Mesodermal cell (in vitro differentiated cells): ENCODE results near the gene BANP.

Source experiments
- H3K27ac ChIP-seq: 2 replicates; pipeline ENCODE4 v1.7.0; 2013; ENCODE audit warnings: mild to moderate bottlenecking, low read depth, low read length, moderate library complexity; ENCODE audit not compliant: severe bottlenecking
- H3K36me3 ChIP-seq: 2 replicates; pipeline ENCODE4 v1.7.1; 2013; ENCODE audit warnings: mild to moderate bottlenecking, low read length, moderate library complexity; ENCODE audit not compliant: control insufficient read depth, insufficient read depth
- H3K4me1 ChIP-seq: one replicate; pipeline ENCODE4 v1.7.1; 2013; ENCODE audit warnings: mild to moderate bottlenecking, low read length; ENCODE audit not compliant: insufficient read depth, control insufficient read depth, poor library complexity, severe bottlenecking
- H3K4me3 ChIP-seq: 2 replicates; pipeline ENCODE4 v1.7.0; 2013; ENCODE audit warnings: low read length, control low read depth, mild to moderate bottlenecking; ENCODE audit not compliant: insufficient read depth, poor library complexity, severe bottlenecking; ENCODE audit errors: extremely low read depth
- H3K9me3 ChIP-seq: 2 replicates; pipeline ENCODE4 v1.7.1; 2013; ENCODE audit warnings: mild to moderate bottlenecking, low read length, moderate library complexity; ENCODE audit not compliant: control insufficient read depth
- WGBS, 2 experiments: methylation state at CpG; one replicate each; pipeline ENCODE4 v1.1.5; 2013; ENCODE audit warnings: missing lambda C conversion rate in 2 of 2; ENCODE audit not compliant: insufficient coverage in 2 of 2; 5-methylcytosine and 5-hydroxymethylcytosine counted together

BANP gene

DNA sequence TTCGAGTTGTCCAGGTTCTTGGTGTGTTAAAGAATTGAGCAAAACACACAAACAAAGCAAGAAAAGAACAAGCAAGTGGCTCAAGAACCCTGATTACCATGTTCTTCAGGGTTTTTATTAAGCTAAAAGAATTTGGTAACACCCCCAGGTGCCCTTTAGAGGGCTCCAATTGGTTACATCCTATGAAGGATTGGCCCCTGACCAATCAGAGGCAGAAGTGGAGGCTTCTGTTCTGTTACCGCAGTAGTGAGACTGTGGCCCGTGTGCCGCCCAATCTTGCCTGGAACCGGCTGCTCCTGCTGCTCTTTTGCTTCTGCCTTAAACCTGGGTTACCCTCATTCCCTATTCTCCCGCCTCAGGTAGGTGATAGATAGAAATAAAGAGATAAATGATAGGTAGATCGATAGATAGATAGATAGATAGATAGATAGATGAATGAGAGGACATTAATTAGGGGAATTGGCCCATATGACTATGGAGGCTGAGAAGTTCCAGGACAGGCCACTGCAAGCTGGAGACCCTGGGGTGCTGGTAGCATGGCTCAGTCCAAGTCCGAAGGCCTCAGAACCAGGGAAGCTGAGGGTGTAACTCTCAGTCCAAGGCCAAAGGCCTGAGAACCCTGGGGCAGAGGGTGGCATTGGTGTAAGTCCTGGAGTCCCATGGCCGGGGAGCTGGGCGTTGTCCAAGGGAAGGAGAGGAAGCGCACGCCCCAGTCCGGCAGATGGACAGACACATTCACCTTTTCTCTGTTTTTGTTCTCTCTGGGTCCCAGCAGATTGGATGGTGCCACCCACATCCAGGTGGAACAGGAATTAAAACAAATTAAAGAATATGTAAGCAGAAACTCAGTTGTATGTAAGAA, 11.4 kb upstream of the BANP start:
- no peak overlapping the region for H3K27ac ChIP-seq
- WGBS, 2 experiments = 88 to 93% methylated on average over 5 to 7 of the region's 13 CpGs

DNA sequence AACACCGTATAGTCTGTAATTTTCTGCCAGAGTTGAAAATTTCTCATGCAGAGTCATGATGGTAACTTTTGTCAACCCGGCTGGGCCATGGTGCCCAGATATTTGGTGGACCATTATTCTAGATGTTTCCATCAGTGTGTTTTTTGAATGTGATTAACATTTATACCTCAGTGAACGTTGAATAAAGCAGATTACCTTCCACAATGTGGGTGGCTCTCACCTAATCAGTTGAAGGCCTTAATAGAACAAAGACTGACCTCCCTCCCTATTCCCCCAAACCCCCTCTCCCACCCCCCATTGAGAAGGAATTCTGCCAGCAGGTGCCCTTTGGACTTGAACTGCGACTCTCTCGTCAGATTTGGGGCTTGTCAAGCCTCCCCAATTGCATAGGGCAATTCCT, 8.6 kb upstream of the BANP start:
- WGBS, 2 experiments = 87% methylated on average over 3 of the region's 5 CpGs; no CpG with 5 or more reads in 1 of the 2 experiments
- H3K27ac ChIP-seq = no peak overlapping the region
- no peak overlapping the region for H3K4me3 ChIP-seq

More for the DNA sequence above, 11.4 kb upstream of the BANP start:
- Histone ChIP-seq H3K4me3 (no peak overlapping the region), H3K4me1 (no peaks in the 10 kb centered on the region), H3K9me3 (no peaks in the 10 kb centered on the region), H3K36me3 (no peaks in the 10 kb centered on the region)

DNA sequence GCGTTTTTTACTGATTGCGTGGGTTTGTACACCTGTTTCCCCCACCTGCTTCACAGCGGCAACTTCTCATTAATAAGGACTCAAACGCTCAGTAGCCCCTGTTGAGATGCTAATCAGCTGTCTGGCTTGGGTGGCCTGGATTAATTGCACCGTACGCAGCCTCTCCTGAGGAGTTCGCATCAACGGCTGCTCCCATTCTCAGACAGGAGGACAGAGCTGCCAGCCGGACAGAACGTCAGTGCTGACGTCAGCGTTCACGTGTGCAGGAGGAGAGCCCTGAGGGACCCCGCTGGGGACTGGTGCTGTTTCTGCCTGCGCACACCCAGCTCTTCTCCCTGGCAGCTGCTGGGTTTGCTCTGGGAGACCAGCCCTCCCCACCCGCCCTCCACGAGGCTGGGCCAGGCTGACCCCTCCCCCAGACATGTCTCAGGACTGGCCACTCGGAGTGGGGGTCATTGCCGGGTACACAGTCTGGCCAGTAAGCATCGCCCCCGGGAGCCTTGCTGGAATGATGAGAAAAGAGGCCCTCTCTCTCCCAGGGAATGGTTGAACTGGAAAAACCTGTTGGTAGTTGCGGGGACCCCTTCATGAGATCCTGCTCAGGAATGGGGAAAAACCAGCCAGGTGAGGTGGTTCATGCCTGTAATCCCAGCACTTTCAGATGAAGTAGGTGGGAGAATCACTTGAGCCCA, 5.7 kb upstream of the BANP start:
- 78 to 89% methylated on average over 17 to 20 of the region's 22 CpGs for WGBS, 2 experiments
- H3K9me3 ChIP-seq = no peaks in the 10 kb centered on the region
- H3K4me3 ChIP-seq = no peak overlapping the region
- no peaks in the 10 kb centered on the region for H3K36me3 ChIP-seq
- H3K4me1 ChIP-seq = no peaks in the 10 kb centered on the region
- no peak overlapping the region for H3K27ac ChIP-seq

More for the DNA sequence above, 8.6 kb upstream of the BANP start:
- Histone ChIP-seq H3K9me3 (no peaks in the 10 kb centered on the region), H3K36me3 (no peaks in the 10 kb centered on the region), H3K4me1 (no peaks in the 10 kb centered on the region)

DNA sequence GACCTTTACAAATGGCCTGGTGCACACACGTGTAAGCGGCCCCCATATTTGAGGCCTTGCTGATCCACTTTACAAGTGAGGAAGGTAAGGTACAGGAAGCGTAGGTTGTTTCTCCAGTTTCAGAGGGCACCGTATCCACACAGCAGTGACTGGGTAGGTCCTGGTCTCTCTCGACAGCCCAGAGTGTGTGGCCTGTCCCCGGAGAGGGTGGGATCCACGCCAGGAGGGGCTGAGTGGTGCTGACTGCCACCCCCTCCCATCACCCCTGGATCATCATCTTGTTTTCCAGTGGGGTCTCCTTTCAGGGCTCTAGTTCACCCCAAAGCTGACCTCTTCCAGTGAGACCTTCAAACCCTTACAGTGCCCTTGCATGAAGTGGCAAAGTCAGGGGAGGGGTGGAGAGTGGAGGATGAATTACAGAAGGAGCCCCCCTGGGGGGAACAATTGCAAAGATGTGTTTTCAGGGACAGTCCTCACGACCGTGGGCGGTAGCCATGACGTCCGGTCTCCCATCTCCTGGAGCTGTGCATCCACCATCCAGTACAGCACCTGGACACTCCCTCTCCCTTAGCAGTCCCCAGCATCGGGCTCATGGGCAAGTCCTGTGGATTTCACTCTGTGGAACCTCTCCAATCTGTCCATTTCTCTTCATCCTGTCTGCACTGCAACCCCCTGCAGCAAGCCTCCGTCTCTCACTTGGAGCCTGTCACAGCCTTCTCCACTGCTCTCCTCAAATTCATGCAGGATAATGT, 4.5 kb upstream of the BANP start:
- Histone ChIP-seq H3K36me3 (no peaks in the 10 kb centered on the region), H3K27ac (no peak overlapping the region), H3K9me3 (no peaks in the 10 kb centered on the region), H3K4me3 (no peak overlapping the region), H3K4me1 (no peaks in the 10 kb centered on the region)
- 86 to 91% methylated on average over 13 to 14 of the region's 14 CpGs for WGBS, 2 experiments

DNA sequence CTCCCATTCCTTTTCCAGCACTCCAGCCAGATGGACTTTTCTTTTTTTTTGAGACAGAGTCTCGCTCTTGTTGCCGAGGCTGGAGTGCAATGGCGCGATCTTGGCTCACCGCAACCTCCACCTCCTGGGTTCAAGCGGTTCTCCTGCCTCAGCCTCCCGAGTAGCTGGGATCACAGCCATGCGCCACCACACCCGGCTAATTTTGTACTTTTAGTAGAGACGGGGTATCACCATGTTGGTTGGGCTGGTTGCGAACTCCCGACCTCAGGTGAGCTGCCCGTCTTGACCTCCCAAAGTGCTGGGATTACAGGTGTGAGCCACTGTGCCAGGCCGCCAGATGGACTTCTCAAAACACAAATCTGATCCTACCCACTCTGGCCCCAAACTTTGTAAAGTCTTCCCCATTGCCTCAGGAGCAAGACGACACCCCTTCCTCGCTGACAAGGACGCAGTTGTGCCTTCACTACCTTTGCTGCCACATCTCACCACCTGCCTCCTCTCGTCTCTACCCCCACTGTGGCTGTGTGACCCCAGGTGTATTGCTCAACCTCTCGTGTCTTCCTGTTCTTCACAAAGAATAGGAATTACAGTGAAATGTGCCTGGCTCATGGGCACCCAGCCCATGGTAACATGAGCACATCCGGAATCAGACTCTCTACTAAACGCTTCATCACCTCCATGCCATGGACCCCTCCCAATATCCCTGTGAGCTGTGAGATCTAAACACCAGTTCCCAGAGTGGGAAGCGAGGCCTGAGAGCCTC, 3.7 kb upstream of the BANP start:
- Histone ChIP-seq H3K36me3 (no peaks in the 10 kb centered on the region), H3K4me1 (peaks cover 3% of the 10 kb centered on the region), H3K9me3 (no peaks in the 10 kb centered on the region), H3K4me3 (no peak overlapping the region), H3K27ac (no peak overlapping the region)
- WGBS, 2 experiments = 89 to 93% methylated on average over 17 to 21 of the region's 22 CpGs

DNA sequence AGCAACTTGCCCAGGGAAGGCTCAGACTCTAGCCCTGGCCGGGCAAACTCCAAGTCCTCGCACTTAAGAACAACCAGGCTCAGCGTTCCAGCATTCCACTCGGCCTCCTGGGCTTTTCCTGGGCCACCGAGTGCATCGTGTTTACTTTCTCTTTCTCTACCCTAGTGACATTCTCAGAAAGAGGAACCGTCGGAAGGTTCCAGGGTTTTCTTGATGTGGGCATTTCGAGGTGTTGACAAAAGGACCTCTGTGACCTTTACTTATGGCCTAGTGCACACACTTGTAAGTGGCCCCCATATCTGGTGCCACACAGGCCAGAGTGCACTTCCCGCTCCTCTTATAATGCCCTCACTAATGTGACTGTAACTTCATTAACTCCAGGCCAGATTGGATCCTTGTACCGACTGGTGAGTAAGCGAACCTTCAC, 3.1 kb upstream of the BANP start:
- no peaks in the 10 kb centered on the region for H3K9me3 ChIP-seq
- H3K36me3 ChIP-seq = no peaks in the 10 kb centered on the region
- 89 to 95% methylated on average over 10 to 12 of the region's 12 CpGs for WGBS, 2 experiments

DNA sequence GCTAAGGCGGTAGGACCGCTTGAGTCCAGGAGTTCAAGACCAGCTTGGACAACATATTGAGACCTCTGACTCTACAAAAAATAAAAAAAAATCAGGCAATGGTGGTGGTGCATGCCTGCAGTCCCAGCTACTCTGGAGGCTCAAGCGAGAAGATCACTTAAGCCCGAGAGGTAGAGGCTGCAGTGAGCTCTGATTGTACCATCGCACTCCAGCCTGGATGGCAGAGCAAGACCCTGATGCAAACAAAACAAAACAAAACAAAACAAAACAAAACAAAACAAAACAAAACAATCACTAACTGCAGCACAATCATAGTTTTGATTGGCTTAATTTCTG, 2.5 kb upstream of the BANP start:
- WGBS, 2 experiments = 84 to 100% methylated on average over 3 of the region's 5 CpGs
- H3K9me3 ChIP-seq = no peaks in the 10 kb centered on the region
- H3K27ac ChIP-seq = no peak overlapping the region
- no peaks in the 10 kb centered on the region for H3K36me3 ChIP-seq
- peaks cover 5% of the 10 kb centered on the region for H3K4me1 ChIP-seq
- H3K4me3 ChIP-seq = no peak overlapping the region

More for the DNA sequence above, 3.1 kb upstream of the BANP start:
- H3K27ac ChIP-seq = no peak overlapping the region
- no peak overlapping the region for H3K4me3 ChIP-seq
- H3K4me1 ChIP-seq = peaks cover 3% of the 10 kb centered on the region

DNA sequence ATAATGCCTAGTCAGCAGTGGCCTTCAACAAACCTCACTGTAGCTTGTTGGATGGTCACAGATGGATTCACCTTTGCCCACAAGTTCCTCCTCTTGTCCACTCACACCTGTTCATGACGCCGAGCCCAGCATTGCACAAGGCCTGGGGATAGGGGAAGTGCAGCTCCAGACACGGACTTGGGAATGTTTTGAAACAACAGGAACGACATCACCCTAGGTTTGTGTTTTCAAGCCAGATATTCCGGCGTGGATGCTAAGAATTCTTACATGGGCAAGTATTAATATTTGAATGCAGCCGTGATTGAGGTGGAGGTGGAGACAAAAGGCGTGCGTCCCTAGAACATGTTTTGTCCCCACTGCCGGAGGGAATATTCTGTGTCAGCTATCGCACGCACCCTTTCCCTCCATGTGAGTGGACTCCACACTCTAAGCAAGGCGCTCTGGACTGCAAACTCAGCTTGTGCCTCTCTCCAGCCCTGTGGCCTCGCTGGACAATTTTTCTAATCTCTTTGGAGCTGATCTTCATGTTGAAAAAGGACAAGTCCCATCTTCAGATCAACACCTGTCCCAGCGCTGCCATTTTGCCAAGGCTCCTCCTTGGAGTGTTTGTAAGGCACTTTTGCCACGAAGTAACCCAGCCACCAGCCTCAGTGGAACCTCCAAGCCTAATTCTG, 2.0 kb upstream of the BANP start:
- no peaks in the 10 kb centered on the region for H3K9me3 ChIP-seq
- WGBS, 2 experiments = 87 to 92% methylated on average over 16 of the region's 16 CpGs
- no peak overlapping the region for H3K27ac ChIP-seq
- peaks cover 2% of the 10 kb centered on the region for H3K36me3 ChIP-seq
- no peak overlapping the region for H3K4me3 ChIP-seq
- peaks cover 10% of the 10 kb centered on the region for H3K4me1 ChIP-seq

DNA sequence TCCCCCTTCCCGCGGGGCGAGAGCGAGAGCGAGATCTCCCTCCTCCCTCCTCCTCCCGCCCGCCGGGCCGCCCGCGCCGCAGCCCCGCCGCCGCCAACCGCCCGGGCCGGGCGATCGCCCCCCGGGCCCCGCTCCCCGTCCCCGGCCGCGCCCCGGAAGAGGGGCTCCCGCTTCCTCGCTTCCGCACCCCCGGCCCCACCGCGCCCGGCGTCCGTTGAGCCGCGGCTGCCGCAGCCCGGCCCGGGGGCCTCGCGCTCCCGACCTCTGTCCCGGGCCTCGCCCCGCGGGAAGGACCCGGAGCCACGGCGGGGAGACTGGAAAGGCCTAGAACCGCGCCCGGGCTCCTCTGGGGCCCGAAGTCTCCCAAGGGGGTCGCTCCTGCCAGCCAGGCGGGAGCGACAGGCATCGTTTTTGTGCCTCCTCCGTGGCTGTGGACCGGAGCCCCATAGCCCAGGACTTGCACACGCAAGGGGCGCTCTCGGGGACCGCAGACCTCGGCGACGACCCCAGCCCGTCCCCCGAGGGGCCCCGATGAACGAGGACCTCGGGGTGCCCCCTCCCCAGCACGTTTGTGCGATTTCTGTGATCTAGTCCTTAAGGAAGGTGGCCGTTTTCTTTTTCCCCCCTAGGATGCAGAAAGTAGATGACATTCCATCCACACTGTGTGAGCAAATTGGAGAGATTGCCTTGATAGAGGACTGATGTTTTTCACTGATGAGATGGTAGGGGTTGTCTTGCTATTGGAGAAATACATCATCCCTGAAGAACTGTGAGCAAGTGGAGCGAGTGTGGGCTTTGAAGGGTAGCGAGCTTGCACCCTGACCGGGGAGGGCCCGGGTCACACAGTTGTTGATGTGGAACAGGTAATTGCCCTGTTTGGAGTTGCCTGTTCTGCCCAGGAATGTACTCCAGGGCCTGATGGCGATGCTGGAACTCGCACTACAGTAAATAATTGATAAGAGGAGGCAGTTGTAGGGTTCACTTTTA, 611 bp downstream of the BANP start:
- Histone ChIP-seq H3K9me3 (no peaks in the 10 kb centered on the region), H3K4me1 (peaks cover 22% of the 10 kb centered on the region), H3K36me3 (peaks cover 15% of the 10 kb centered on the region), H3K27ac (peak overlapping the region; percentile 95), H3K4me3 (peak overlapping the region; percentile 80)
- 5% methylated on average over 38 to 43 of the region's 82 CpGs for WGBS, 2 experiments
